HG03139 (cell line): ENCODE results near the gene CPNE5.
"Not testable (repeated sequence)": the region's sequence is repeated elsewhere in the genome, so short reads cannot be mapped to it uniquely, and the experiment has no call there.

ENCODE experiments used
- ATAC-seq: cut with Tn5 transposase; IDR thresholded peaks from one replicate; pipeline ENCODE4 v1.9.1; 2021; ENCODE audit not compliant: unreplicated experiment

Gene CPNE5

DNA sequence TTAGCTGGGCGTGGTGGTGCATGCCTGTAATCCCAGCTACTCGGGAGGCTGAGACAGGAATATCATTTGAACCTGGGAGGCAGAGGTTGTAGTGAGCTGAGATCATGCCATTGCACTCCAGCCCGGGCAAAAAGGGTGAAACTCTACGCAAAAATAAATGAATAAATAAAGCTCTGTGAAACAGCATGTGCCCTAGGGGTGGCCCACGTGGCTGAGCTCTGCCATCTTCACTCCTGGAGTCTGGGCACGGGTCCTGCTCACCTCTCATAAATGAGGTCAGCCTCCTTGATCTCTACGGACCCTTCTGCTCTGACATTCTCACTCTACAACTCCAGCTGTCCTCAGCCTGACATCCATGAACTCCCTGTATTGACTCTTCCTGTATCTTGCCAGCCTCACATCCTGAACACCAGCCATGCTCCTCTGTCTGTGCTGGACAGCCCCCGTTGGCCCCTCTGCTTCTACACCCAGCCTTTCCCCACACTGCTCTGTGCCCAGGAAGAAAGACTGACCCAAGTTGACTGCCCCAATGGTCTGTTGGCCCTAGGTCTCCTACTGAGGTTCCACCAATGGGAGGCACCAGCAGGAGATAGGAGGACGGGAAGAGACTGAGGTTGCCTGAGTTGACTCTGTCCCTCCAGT, 21.9 kb downstream of the CPNE5 start:
- no peak for ATAC-seq

DNA sequence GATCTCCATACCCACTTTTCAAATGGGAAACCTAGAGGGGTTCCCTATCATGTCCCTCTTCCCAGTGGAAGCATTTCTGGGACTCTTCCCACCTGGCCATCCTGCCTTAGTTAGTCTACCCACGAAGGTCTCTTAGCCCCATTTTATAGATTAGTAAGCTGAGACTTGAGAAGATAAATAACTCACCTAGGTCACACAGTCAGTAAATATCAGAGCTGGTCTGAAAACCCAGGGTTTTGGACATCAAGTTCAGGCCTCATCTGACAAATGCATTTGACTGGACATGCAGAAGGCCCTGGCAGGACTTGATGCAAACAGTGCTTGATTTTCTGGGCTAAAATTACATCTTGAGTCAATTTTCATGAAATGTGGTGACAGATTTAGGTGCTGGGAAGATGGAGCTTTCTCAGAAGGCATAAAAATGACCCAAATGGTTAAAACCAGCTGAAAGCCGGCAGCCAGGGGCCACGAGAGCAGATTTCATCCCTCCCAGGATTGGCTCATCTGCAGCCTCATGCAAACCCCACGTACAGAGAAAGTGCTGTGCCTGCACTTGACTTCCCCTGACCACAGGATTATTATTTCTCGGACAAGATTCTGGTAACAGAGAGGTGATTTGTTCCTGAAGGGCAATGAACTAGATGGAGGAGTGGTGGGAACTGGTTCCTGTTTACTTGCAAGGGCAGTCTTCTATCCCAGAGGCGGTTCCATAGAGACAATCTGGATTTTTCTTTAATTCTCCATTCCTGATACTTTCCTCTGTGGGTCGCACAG, 23.1 kb downstream of the CPNE5 start:
- no peak for ATAC-seq

DNA sequence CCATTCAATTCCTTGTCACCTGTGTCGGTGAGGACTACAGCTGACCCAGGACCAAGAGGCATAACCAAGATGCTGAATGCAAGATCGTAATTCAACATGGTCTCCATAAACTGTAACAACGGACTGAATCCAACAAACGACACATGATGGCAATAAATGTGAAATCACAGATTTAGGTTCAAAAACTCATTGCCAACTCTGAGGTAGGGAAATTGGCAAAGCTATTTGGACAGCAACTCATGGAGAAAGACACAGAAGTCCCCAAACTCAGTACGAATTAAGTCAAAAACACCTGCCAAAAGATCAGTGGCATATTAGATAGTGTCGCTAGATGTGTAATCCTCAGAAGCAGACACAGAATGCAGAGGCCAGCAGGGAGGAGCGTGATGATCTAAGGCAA, 25.0 kb downstream of the CPNE5 start:
- ATAC-seq: no peak

DNA sequence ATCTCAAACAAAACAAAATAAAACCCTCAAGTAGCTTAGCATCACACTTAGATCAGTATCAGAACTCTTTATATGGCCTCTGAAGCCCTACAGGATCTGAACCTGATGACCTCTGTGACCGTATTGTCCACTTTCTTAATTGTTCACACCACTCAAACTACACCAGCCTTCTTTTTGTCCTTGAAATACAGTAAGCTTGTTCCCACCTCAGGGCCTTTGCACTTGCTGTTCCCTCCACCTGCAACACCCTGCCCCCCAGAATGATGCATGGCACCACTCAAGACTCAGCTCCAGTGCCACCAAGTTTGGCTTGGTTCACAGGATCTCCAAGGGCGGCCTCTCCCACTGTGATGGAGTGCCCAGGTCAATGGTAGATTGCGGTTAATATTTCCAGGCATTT, 25.7 kb downstream of the CPNE5 start:
- ATAC-seq: no peak

DNA sequence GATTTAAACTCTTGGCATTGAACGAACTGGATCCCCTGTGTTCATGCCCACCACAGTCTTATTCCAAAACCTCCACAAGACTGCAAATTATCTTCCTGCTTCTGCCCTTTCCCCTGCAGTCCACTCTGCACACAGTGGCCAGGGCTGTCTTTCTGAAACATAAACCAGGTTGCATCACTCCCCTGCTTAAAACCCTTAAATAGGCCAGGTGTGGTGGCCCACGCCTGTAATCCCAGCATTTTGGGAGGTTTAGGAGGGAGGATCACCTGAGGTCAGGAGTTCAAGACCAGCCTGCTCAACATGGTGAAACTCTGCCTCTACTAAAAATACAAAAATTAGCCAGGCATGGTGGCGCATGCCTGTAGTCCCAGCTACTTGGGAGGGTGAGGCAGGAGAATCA, 26.2 kb downstream of the CPNE5 start:
- not testable (repeated sequence) for ATAC-seq

DNA sequence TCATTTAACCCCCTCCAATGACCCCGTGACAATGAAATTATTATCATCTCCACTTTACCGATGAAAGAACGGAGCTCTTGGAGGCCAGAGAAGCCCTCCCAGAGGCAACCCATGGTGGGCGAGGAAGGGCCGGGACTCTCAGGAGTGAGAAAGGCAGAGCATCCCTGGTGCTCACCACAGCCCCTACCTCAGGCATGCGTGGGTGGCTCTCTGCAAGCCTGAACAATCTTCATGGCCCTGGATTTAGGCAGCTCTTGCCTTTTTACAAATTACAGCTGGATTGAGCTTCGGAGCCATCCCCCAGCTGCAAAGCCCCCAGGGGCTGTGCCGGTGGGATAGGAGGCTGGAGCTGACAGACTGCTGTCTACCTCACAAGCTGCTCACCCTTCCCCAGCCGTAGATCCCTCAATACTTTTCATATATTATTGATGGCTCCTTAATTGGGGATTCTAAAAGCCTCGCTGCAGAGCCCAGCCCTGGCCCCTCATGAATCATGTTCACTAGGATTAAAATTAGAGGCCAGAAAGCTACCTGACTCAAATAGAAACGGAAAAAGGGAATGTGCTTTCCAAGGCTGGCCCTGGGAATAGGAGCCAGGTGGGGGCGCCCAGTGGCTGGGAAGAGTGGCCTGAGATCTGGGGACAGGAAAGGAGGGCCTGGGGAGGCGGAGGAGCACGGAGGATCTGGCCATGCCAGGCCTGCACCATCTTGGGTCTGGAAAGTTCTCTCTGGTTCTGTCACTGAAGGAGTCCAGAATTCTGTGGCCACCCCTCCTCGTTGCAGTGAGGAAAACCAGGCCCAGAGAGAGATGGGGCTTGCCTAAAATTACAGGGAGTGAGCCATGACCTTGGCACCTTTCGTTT, 29.1 kb downstream of the CPNE5 start:
- ATAC-seq: no peak

DNA sequence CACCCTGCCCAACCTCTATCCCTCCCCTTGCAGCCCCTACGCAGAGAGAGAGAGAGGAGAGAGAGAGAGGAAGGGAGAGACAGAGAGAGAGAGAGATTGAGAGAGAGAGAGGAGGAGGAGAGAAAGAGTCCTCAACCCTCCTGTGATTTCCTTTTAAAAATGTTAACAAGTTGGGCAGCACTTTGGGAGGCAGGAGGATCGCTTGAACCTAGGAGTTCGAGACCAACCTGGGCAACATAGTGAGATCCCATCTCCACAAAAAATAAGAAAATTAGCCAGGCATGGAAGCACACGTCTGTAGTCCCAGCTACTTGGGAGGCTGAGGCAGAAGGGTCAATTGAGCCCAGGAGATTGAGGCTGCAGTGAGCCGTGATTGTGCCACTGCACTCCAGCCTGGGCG, 30.1 kb downstream of the CPNE5 start:
- no peak for ATAC-seq

DNA sequence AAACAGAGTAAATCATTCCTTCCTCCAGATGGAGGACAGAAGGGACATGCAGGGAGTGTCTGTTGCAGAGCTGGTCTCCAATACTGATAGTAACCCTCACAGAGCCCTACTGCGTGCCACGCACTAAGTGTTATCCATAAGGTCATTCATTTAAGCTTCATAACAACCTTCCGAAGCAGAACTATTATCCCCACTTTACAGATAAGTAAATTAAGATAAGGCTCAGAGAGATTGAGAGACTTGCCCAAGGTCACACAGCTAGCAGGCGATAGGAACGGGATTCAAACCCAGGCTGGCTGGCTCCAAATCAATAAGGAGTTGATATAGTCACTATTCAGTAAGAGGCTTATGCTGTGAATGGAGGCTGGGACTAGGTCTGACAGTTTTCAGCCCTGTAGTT, 30.6 kb downstream of the CPNE5 start:
- ATAC-seq: no peak

DNA sequence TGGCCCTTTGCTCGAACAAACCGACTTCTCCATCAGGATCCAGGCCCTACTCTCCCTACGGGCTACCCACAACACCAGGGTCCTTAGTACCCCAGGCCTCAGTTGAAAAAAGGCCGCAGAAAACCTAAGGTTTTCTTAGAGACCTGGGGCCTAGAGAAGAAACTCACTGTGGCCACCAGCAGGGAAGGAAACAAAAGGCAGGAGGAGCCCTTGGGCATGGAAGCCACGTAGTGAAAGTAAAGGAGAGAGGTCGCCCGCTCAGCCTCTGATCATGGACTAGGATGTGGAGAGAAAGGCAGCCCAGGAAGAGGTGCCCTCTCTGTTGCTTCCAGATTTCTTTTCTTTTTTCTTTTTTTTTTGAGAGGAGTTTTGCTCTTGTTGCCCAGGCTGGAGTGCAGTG, 31.5 kb downstream of the CPNE5 start:
- ATAC-seq: no peak

DNA sequence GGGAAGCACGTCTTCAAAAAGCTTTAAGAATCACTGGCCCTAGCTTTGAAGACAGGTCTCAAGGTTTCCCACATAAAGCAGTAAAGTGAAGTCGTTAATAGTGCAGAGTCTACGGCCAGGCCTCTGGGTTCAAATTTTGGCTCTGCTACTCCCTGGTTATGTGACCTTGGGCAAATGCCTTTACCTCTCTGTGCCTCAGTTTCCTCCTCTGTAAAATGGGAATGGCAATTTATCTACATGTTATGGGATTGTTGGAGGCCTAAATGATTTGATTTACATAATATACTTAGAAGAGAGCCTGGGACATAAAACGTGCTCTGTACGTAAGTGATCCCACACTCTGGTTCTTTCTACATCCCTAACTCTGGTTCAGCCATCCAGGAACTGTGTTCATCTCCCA, 32.1 kb downstream of the CPNE5 start:
- no peak for ATAC-seq

DNA sequence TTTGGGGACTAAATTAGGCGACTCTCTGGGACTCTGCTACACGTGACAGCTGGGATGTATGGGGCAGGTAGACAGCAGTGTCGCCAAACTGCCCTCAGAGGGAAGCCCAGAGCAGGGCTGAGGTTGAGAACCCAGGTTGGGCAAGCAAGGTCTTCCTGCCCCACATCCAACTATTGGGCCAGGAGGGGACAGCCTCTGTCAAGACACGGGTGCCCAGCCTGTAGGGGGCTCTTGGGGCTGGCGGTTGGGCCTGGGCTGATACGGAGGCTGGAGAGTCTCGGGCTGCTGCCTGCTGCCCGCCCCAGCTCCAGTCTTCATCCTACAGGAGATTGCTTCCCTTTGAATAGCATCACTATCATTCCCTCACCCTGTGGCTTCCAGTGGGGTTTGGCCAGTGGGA, 33.3 kb downstream of the CPNE5 start:
- no peak for ATAC-seq

DNA sequence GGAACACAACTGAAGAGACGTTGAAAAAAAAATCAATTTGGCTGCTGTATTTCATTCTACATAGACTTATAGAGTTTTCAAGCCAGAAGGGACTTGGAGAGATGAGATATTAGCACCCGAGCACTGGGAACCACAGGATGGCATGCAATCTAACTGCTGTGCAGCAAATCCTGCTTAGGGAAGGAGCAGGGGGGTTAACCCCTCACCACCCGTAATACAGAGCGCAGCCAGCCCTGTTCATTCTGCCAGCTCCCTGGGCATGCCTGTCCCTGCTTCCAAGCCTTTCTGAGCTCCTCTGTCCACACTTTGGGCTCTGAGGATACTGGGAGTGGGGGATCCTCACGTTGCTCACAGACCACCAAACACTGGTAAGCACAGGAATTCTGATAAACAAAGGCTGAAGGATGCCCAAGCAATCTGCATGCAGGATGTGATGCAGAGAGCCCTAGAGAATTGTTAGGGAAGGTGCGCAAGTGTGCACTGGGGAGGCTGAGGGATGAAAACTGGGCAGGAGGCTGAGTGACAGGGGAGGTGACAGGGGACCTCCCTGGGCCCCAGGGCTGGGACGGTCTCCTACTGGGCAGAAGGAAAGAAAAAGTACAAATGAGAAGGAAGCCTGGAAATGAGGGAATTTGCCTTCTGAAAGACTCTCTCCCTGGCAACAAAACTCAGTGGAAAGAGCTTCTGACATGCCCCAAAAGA, 34.0 kb downstream of the CPNE5 start:
- ATAC-seq: no peak

DNA sequence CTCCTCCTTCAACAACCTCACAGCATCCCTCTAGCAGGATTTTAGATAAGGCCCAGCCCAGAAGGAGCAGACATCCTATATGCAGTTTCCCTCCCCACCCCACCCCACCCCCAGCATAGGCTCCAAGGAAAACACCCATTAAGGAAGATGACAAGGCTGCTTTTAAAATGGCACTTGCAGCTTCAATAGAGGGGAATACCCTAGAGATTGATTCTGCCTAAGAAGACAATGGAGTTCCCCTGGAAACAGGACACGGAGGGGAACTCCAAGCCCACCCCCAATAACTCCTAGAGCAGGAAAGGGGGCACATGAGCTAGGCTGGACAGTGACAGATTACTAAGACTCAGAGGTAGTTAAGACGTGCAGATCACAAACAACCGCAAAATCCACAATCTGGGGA, 34.7 kb downstream of the CPNE5 start:
- no peak for ATAC-seq

DNA sequence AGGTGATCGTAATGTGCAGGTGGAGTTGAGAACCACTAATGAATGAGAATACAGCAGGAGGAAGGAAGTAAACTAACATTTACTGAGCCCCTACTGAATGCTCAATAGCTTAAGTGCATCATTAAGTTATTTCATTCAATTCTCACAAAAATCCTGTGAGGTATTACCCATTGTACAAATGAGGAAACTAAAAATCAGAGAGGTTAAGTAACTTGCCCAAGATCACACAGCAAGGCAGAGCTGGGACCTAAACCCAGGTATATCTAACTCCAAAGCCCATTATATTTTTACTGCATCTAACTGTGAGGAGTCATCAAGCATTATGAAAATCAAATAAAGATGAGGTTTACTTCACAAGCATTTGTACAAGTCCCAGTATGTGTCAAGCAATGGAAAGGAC, 35.3 kb downstream of the CPNE5 start:
- no peak for ATAC-seq

DNA sequence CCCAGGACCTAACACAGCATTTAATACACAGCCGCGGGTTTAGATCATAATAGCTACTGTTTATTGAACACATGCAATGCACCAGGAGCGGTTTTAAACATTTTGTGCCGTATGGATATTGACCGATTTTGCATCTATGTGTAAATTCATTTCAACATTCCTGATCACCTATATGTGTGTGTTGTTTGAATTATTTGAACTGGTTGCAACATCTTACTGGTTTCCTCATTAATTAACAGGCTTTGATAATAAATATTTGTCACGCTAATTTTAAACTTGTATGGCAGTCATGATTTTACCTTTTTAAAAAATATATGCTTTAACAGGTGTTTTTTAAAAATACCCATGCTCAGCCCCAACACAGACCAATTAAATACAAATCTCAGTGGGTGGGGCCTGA, 35.8 kb downstream of the CPNE5 start:
- ATAC-seq: no peak

DNA sequence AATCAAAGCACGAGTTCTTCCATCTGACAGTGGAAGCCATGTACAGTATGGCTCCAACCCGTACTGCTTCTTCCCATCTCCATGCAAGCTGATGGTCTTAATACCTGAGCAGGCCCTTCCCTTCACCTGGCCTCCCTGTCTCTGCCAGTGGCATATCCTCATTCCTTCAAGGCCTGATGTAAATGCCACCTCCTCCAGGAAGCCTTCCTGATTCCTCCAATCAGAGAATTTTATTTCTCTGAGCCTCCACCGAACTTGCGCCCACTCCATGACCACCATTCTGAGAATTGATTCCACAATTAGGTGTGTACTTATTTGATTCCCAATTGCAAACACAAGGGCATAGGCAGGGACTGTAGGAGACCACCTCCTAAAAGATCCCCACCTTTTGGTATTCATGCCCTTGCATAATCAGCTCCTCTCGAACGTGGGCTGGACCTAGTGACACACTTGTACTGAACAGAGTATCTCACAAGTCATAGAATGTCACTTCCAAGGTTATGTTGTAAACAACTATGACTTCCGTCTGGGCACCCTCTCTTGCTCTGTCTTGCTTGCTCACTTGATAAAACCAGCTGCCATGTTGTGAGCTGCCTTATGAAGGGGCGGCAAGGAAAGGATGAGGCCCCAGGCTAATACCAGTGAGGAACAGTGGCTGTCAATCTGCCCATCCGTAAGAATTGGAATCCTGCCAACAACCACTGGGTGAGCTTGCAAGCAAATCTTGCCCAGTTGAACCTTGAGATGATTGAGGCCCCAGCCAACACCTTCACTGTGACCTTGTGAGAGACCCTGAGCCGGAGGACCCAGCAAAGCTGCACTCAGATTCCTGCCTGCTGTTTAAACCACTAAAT, 38.8 kb downstream of the CPNE5 start:
- ATAC-seq: no peak

DNA sequence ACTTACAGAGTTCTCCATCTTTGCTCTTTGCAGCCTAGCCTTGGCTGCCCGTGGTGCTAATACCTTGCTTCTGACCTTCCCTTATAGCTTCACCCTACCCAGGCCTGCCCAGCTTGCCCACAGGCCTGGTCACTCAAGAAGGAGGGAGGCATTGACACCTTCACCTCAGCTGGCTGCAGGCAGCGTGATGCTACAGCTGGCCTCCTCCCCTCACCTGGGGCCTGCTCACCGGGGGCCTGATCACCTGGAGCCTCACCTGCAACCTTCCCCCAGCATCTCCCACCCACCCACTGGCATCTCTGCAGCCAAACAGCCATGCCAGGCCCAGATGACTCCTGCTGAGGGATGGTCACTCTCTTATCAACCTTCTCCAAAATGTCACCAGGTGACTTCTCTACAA, 40.4 kb downstream of the CPNE5 start:
- no peak for ATAC-seq

DNA sequence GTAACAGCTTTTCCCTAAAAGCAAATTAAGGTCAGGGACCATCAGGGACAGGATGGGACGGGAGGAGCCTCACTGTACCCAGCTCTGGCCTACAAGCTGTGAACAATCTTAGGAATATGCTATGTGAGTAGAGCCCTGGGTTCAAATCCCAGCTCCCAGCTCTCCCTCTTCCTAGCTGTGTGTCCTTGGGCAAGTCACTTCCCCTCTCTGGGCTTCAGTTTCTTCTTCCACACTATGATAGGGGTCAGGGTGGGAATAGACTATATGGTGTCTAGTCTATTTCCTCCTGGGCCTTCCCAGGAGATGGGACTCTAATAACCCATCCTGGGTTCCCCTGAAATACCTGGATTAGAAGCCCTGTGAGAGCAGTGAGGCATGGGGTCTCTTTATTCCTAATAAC, 41.6 kb downstream of the CPNE5 start:
- ATAC-seq: no peak

DNA sequence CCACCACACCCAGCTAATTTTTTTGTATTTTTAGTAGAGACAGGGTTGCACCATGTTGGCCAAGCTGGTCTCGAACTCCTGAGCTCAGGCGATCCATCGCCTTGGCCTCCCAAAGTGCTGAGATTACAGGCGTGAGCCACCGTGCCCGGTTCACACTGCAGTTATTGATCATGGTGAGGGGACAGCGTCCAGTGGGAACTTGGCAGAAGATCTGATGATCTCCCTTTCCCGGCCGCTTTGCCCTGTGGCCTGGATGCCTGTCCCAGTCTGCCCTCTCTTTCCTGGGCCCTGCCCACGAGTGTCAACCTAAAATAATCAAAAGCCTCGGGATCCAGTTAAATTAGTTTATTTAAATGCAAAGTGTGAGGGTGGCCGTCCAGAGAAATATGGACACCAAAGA, 42.2 kb downstream of the CPNE5 start:
- ATAC-seq: no peak

DNA sequence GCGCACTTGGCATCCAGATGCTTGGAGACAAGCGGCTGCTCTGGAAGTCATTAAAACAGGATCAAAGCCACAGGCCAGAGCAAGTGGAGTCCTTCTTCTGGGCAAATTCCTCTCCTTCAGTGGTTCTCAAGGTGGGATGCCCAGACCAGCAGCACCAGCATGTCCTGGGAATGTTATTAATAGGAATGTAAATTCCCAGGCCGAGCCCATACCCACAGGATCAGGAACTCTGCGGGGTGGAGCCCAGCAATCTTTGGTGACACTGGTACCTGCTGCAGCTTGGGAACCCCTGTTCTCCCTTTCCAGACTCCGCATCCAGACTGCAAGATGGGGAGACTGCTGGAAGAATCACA, 44.6 kb downstream of the CPNE5 start:
- ATAC-seq: no peak
